ENCODE data around the gene SPPL2A. TPM values are rescaled to one million over a fixed set of nuclear protein-coding genes. Genes with fewer than 3 reads are reported as not detected.

Gene SPPL2A
- total RNA-seq, 4 donors from 2014 or later = 325 to 777 (median 391) TPM

- DNase-seq = peak; percentile 54
- WGBS, 2 donors (ENCODE audit: low coverage in 1 of 2) = 54 to 59% methylated on average over 6 to 7 of the region's 7 CpGs
- Histone ChIP-seq H3K27ac (peak overlapping the region; percentile 77 to 89 (median 82)), H3K4me1 (peaks cover 0 to 62% (median 34%) of the 10 kb centered on the region in 4 donors), H3K36me3 (no peaks in the 10 kb centered on the region), H3K27me3 (no peaks in the 10 kb centered on the region), H3K9me3 (no peaks in the 10 kb centered on the region), H3K4me3 (peak overlapping the region in 1 of 4 donors; percentile 9)
- TF ChIP-seq, protein P1, sequence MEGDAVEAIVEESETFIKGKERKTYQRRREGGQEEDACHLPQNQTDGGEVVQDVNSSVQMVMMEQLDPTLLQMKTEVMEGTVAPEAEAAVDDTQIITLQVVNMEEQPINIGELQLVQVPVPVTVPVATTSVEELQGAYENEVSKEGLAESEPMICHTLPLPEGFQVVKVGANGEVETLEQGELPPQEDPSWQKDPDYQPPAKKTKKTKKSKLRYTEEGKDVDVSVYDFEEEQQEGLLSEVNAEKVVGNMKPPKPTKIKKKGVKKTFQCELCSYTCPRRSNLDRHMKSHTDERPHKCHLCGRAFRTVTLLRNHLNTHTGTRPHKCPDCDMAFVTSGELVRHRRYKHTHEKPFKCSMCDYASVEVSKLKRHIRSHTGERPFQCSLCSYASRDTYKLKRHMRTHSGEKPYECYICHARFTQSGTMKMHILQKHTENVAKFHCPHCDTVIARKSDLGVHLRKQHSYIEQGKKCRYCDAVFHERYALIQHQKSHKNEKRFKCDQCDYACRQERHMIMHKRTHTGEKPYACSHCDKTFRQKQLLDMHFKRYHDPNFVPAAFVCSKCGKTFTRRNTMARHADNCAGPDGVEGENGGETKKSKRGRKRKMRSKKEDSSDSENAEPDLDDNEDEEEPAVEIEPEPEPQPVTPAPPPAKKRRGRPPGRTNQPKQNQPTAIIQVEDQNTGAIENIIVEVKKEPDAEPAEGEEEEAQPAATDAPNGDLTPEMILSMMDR (IDR thresholded peaks at IDR 0.05) = no peak
- peak in 1 of 3 donors; percentile 44 for TF ChIP-seq POLR2AphosphoS5 (IDR thresholded peaks at IDR 0.05)
- in situ Hi-C loops (cut with MboI; ENCODE audit: low pct_ligation_motif_present in 1 of 4, low pct_unique_long_range_greater_than_20kb in 1 of 4, low sequenced_read_pairs in 3 of 4) = no loop called here
- intact Hi-C loops (cut with DNase I; ENCODE audit: low total_unique reads) = no loop called here
Observed at GRCh38 chr15:50790778-50791453, 25.4 kb upstream of the SPPL2A start.

- Histone ChIP-seq H3K27ac (peak overlapping the region; percentile 27 to 74 (median 61)), H3K27me3 (no peaks in the 10 kb centered on the region), H3K9me3 (no peaks in the 10 kb centered on the region), H3K36me3 (no peaks in the 10 kb centered on the region), H3K4me1 (peaks cover 0 to 62% (median 24%) of the 10 kb centered on the region in 4 donors), H3K4me3 (no peak overlapping the region)
- no peak for TF ChIP-seq POLR2AphosphoS5 (IDR thresholded peaks at IDR 0.05)
- no peak for TF ChIP-seq POLR2A (IDR thresholded peaks at IDR 0.05)
- TF ChIP-seq, protein P1 (IDR thresholded peaks at IDR 0.05) = no peak
- TF ChIP-seq EP300 (IDR thresholded peaks at IDR 0.05; ENCODE audit: low read depth) = no peak
- WGBS, 2 donors (ENCODE audit: low coverage in 1 of 2) = 12 to 36% methylated on average over 3 of the region's 3 CpGs
- intact Hi-C loops (cut with DNase I; ENCODE audit: low total_unique reads) (no loop called here), in situ Hi-C loops (cut with MboI; ENCODE audit: low pct_ligation_motif_present in 1 of 4, low pct_unique_long_range_greater_than_20kb in 1 of 4, low sequenced_read_pairs in 3 of 4) (no loop called here)
- no peak for DNase-seq
Observed at GRCh38 chr15:50786871-50787270, 21.4 kb upstream of the SPPL2A start.

DNA sequence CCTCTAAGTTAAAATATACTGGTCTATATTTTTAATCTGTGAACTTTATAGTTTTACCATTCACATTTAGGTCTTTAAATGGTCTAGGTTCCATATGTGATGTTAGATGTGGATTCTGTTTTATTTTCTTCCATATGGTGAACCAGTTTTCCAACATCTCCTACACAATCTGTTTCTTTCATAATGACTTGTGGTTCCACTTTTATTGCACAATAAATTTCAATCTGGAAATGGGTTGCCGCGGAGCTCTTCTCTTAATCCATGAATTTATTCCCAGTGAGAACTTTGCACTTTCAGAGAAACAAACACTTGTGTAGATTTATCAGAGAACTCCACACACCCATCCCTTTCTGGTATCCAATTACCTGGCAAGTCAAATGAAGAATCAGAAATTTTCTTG is 20.9 kb upstream of the SPPL2A start:
- Histone ChIP-seq H3K36me3 (no peaks in the 10 kb centered on the region), H3K27me3 (no peaks in the 10 kb centered on the region), H3K9me3 (no peaks in the 10 kb centered on the region), H3K4me1 (peaks cover 0 to 58% (median 22%) of the 10 kb centered on the region in 4 donors), H3K27ac (peak overlapping the region; percentile 27 to 74 (median 61)), H3K4me3 (no peak overlapping the region)
- TF ChIP-seq, protein P1 (IDR thresholded peaks at IDR 0.05) = no peak
- TF ChIP-seq POLR2AphosphoS5 (IDR thresholded peaks at IDR 0.05) (no peak), EP300 (IDR thresholded peaks at IDR 0.05; ENCODE audit: low read depth) (no peak), POLR2A (IDR thresholded peaks at IDR 0.05) (no peak)
- intact Hi-C loops (cut with DNase I; ENCODE audit: low total_unique reads) = no loop called here
- WGBS, 2 donors (ENCODE audit: low coverage in 1 of 2) = 13 to 45% methylated on average over 2 of the region's 2 CpGs
- in situ Hi-C loops (cut with MboI; ENCODE audit: low pct_ligation_motif_present in 1 of 4, low pct_unique_long_range_greater_than_20kb in 1 of 4, low sequenced_read_pairs in 3 of 4) = no loop called here
- DNase-seq = no peak

GRCh38 chr15:50783895-50784294 is 18.4 kb upstream of the SPPL2A start:
- no peak overlapping the region for H3K4me3 ChIP-seq
- intact Hi-C loops (cut with DNase I; ENCODE audit: low total_unique reads) = no loop called here
- no peak for DNase-seq
- no peaks in the 10 kb centered on the region for H3K9me3 ChIP-seq
- H3K4me1 ChIP-seq = peaks cover 0 to 49% (median 16%) of the 10 kb centered on the region in 4 donors
- no peaks in the 10 kb centered on the region for H3K27me3 ChIP-seq
- no peak for TF ChIP-seq EP300 (IDR thresholded peaks at IDR 0.05; ENCODE audit: low read depth)
- in situ Hi-C loops (cut with MboI; ENCODE audit: low pct_ligation_motif_present in 1 of 4, low pct_unique_long_range_greater_than_20kb in 1 of 4, low sequenced_read_pairs in 3 of 4) = no loop called here
- no peak overlapping the region for H3K27ac ChIP-seq
- H3K36me3 ChIP-seq = no peaks in the 10 kb centered on the region

GRCh38 chr15:50783411-50783810 is 17.9 kb upstream of the SPPL2A start:
- Histone ChIP-seq H3K4me1 (peaks cover 0 to 49% (median 16%) of the 10 kb centered on the region in 4 donors), H3K9me3 (no peaks in the 10 kb centered on the region), H3K27ac (no peak overlapping the region), H3K36me3 (no peaks in the 10 kb centered on the region), H3K4me3 (no peak overlapping the region), H3K27me3 (no peaks in the 10 kb centered on the region)
- DNase-seq = no peak
- no peak for TF ChIP-seq POLR2A (IDR thresholded peaks at IDR 0.05)
- intact Hi-C loops (cut with DNase I; ENCODE audit: low total_unique reads) (no loop called here), in situ Hi-C loops (cut with MboI; ENCODE audit: low pct_ligation_motif_present in 1 of 4, low pct_unique_long_range_greater_than_20kb in 1 of 4, low sequenced_read_pairs in 3 of 4) (no loop called here)
- 57 to 60% methylated on average over 1 to 2 of the region's 2 CpGs for WGBS, 2 donors (ENCODE audit: low coverage in 1 of 2)
